Bronchial epithelial cell (primary cell): ENCODE measurements around the gene TMEM179. TPM values are rescaled to one million over a fixed set of nuclear protein-coding genes. Genes with fewer than 3 reads are reported as not detected.

Experiments
- DNase-seq: peaks from one replicate; pipeline ENCODE4 v3.0.0-alpha.2; 2010; ENCODE audit warnings: low read depth
- FAIRE-seq: peaks from 2 replicates; lab custom pipeline; 2011; peaks lifted over from hg19 to GRCh38; lab: Jason Lieb, UNC
- H3K27me3 ChIP-seq: 2 replicates; pipeline ENCODE4 v1.5.1; 2011; ENCODE audit warnings: low read length; ENCODE audit not compliant: control insufficient read depth, insufficient read depth
- H3K36me3 ChIP-seq: 2 replicates; pipeline ENCODE4 v1.5.1; 2011; ENCODE audit warnings: low read length; ENCODE audit not compliant: control insufficient read depth, insufficient read depth
- H3K4me3 ChIP-seq: 2 replicates; pipeline ENCODE4 v1.5.1; 2011; ENCODE audit warnings: mild to moderate bottlenecking, low read depth, low read length, control low read depth
- CTCF ChIP-seq: IDR thresholded peaks from 2 replicates; pipeline ENCODE4 v1.5.1; 2011; ENCODE audit warnings: mild to moderate bottlenecking, moderate library complexity, low read length, control low read depth, inconsistent platforms; ENCODE audit not compliant: insufficient read depth, severe bottlenecking
- total RNA-seq: library from RNA; depleted of rRNA; stranded (reverse); fragments of >200 nt; gene quantifications from 2 replicates; pipeline ENCODE4 v1.2.1, GENCODE V29; 2014

TMEM179 gene
- total RNA-seq, 1 donor from 2014 or later = not detected

GRCh38 chr14:104635717-104636116 lies 31.1 kb upstream of the TMEM179 start:
- DNase-seq (no peak), FAIRE-seq (no peak)
- Histone ChIP-seq H3K4me3 (no peak overlapping the region), H3K36me3 (no peaks in the 10 kb centered on the region), H3K27me3 (no peaks in the 10 kb centered on the region)
- TF ChIP-seq CTCF = no peak

- no peak for TF ChIP-seq CTCF
- H3K36me3 ChIP-seq = no peaks in the 10 kb centered on the region
- DNase-seq (no peak), FAIRE-seq (no peak)
- H3K27me3 ChIP-seq = no peaks in the 10 kb centered on the region
- H3K4me3 ChIP-seq = no peak overlapping the region
Measured at GRCh38 chr14:104634886-104635570, 30.5 kb upstream of the TMEM179 start.

- DNase-seq = no peak
- FAIRE-seq = no peak
- Histone ChIP-seq H3K36me3 (no peaks in the 10 kb centered on the region), H3K27me3 (no peaks in the 10 kb centered on the region), H3K4me3 (no peak overlapping the region)
- no peak for TF ChIP-seq CTCF
Measured at GRCh38 chr14:104634138-104634760, 29.7 kb upstream of the TMEM179 start.

GRCh38 chr14:104633276-104634137 lies 28.9 kb upstream of the TMEM179 start:
- TF ChIP-seq CTCF = no peak
- H3K27me3 ChIP-seq = no peaks in the 10 kb centered on the region
- no peak for FAIRE-seq

GRCh38 chr14:104632781-104633180 lies 28.2 kb upstream of the TMEM179 start:
- Histone ChIP-seq H3K4me3 (no peak overlapping the region), H3K27me3 (no peaks in the 10 kb centered on the region), H3K36me3 (no peaks in the 10 kb centered on the region)
- TF ChIP-seq CTCF = no peak
- FAIRE-seq (no peak), DNase-seq (no peak)

More at GRCh38 chr14:104633276-104634137, 28.9 kb upstream of the TMEM179 start:
- no peaks in the 10 kb centered on the region for H3K36me3 ChIP-seq
- DNase-seq = no peak
- no peak overlapping the region for H3K4me3 ChIP-seq
